ENCODE results near the gene MLLT6. TPM values are rescaled to one million over a fixed set of nuclear protein-coding genes. Genes with fewer than 3 reads are reported as not detected.

The MLLT6 gene
- total RNA-seq, 4 donors from 2014 or later: 69.2 to 297 (median 190) TPM

GRCh38 chr17:38762231-38762630, 57.2 kb downstream of the MLLT6 start:
- DNase-seq: no peak
- Histone ChIP-seq H3K4me3 (no peak overlapping the region), H3K36me3 (peaks cover 3 to 97% (median 10%) of the 10 kb centered on the region in 3 donors), H3K4me1 (no peaks in the 10 kb centered on the region), H3K27ac (no peak overlapping the region), H3K9me3 (no peaks in the 10 kb centered on the region), H3K27me3 (no peaks in the 10 kb centered on the region)
- TF ChIP-seq CTCF (IDR thresholded peaks at IDR 0.05) (no peak), POLR2A (IDR thresholded peaks at IDR 0.05) (no peak)

- no peaks in the 10 kb centered on the region for H3K27me3 ChIP-seq
- H3K36me3 ChIP-seq: peaks cover 0 to 90% (median 0%) of the 10 kb centered on the region in 3 donors
- H3K4me1 ChIP-seq: no peaks in the 10 kb centered on the region
- TF ChIP-seq POLR2A (IDR thresholded peaks at IDR 0.05) (no peak), CTCF (IDR thresholded peaks at IDR 0.05) (no peak)
- H3K27ac ChIP-seq: no peak overlapping the region
- no peak overlapping the region for H3K4me3 ChIP-seq
- no peak for DNase-seq
- no peaks in the 10 kb centered on the region for H3K9me3 ChIP-seq
These were observed 61.3 kb downstream of the MLLT6 start for GRCh38 chr17:38766341-38766740.

GRCh38 chr17:38768417-38768816, 63.3 kb downstream of the MLLT6 start:
- H3K36me3 ChIP-seq: peaks cover 0 to 91% (median 0%) of the 10 kb centered on the region in 3 donors
- TF ChIP-seq POLR2A (IDR thresholded peaks at IDR 0.05) (no peak), CTCF (IDR thresholded peaks at IDR 0.05) (no peak)
- no peak for DNase-seq
- no peak overlapping the region for H3K27ac ChIP-seq
- no peak overlapping the region for H3K4me3 ChIP-seq
- no peaks in the 10 kb centered on the region for H3K9me3 ChIP-seq
- no peaks in the 10 kb centered on the region for H3K4me1 ChIP-seq
- no peaks in the 10 kb centered on the region for H3K27me3 ChIP-seq

- no peak for DNase-seq
- no peaks in the 10 kb centered on the region for H3K9me3 ChIP-seq
- TF ChIP-seq CTCF (IDR thresholded peaks at IDR 0.05) (no peak), POLR2A (IDR thresholded peaks at IDR 0.05) (no peak)
- H3K4me1 ChIP-seq: no peaks in the 10 kb centered on the region
- H3K36me3 ChIP-seq: peaks cover 0 to 94% (median 0%) of the 10 kb centered on the region in 3 donors
- H3K4me3 ChIP-seq: no peak overlapping the region
- no peak overlapping the region for H3K27ac ChIP-seq
- no peaks in the 10 kb centered on the region for H3K27me3 ChIP-seq
These were observed 68.2 kb downstream of the MLLT6 start for GRCh38 chr17:38773258-38773657.

- H3K4me3 ChIP-seq: no peak overlapping the region
- peaks cover 0 to 100% (median 0%) of the 10 kb centered on the region in 3 donors for H3K36me3 ChIP-seq
- no peaks in the 10 kb centered on the region for H3K9me3 ChIP-seq
- no peaks in the 10 kb centered on the region for H3K4me1 ChIP-seq
- no peaks in the 10 kb centered on the region for H3K27me3 ChIP-seq
- no peak overlapping the region for H3K27ac ChIP-seq
- TF ChIP-seq POLR2A (IDR thresholded peaks at IDR 0.05) (no peak), CTCF (IDR thresholded peaks at IDR 0.05) (no peak)
- DNase-seq: no peak
These were observed 72.7 kb downstream of the MLLT6 start for GRCh38 chr17:38777641-38778250.

Small RNA genes lying within 50 kb of the gene (small RNA-seq; reads per million reads assigned to genes)
- gene MIR4726: 0 to 0.06 reads per million in 2 donors
- 0 reads per million in 2 donors for gene MIR4734
- gene RNA5SP440: 1.6 to 3.8 reads per million in 2 donors
- 0 reads per million in 2 donors for gene RNU6-866P

Other genes starting within 250 kb of the MLLT6 start
- 10 to 100 TPM in 1 of 4 donors, 1 to 10 TPM in 3; 3.2 to 10.6 (median 8.4) TPM for gene SRCIN1, start 99.3 kb upstream of the MLLT6 start, total RNA-seq
- gene EPOP, start 30.3 kb upstream of the MLLT6 start, total RNA-seq: 1 to 10 TPM in 1 of 4 donors, under 1 TPM in 1, not detected in 2; 0.54 to 3.3 TPM
- 10 to 100 TPM; 10.7 to 55.0 (median 43.2) TPM for gene CISD3, start 25.1 kb downstream of the MLLT6 start, total RNA-seq
- gene PCGF2, start 43.1 kb downstream of the MLLT6 start, total RNA-seq: 10 to 100 TPM in 2 of 4 donors, 1 to 10 TPM in 2; 8.3 to 41.9 (median 14.5) TPM
- gene PSMB3, start 47.5 kb downstream of the MLLT6 start, total RNA-seq: 100 to 1,000 TPM; 106 to 165 (median 109) TPM
- gene PIP4K2B, start 94.3 kb downstream of the MLLT6 start, total RNA-seq: 10 to 100 TPM; 16.7 to 61.9 (median 22.8) TPM
- 100 to 1,000 TPM in 1 of 4 donors, 10 to 100 TPM in 3; 49.4 to 106 (median 56.5) TPM for gene CWC25, start 120.0 kb downstream of the MLLT6 start, total RNA-seq
- 1,000 to 10,000 TPM in 1 of 4 donors, 100 to 1,000 TPM in 3; 347 to 1,233 (median 540) TPM for gene RPL23, start 148.4 kb downstream of the MLLT6 start, total RNA-seq
- gene LASP1, start 164.8 kb downstream of the MLLT6 start, total RNA-seq: 100 to 1,000 TPM; 166 to 654 (median 590) TPM